ENCODE measurements around the gene MSH5.
A peak's percentile ranks its signal among the peaks of the same experiment; 100 is the strongest.
"Not testable (repeated sequence)": the region's sequence is repeated elsewhere in the genome, so short reads cannot be mapped to it uniquely, and the experiment has no call there.

The MSH5 gene

GRCh38 chr6:31779908-31780307 lies 40.1 kb downstream of the MSH5 start:
- DNase-seq, result no peak

- DNase-seq, result no peak
Measured at GRCh38 chr6:31780507-31781243, 40.9 kb downstream of the MSH5 start.

GRCh38 chr6:31781244-31782125 lies 41.7 kb downstream of the MSH5 start:
- DNase-seq, result no peak

GRCh38 chr6:31782126-31782855 lies 42.5 kb downstream of the MSH5 start:
- no peak for DNase-seq

- DNase-seq, result no peak
Measured at GRCh38 chr6:31784098-31784925, 44.5 kb downstream of the MSH5 start.

- no peak for DNase-seq
Measured at GRCh38 chr6:31785475-31785874, 45.7 kb downstream of the MSH5 start.

- DNase-seq, result peak; percentile 59 to 64
Measured at GRCh38 chr6:31791324-31792089, 51.7 kb downstream of the MSH5 start.

GRCh38 chr6:31792090-31792374 lies 52.2 kb downstream of the MSH5 start:
- no peak for DNase-seq

GRCh38 chr6:31792761-31793171 lies 53.0 kb downstream of the MSH5 start:
- DNase-seq, result no peak

GRCh38 chr6:31793927-31794245 lies 54.1 kb downstream of the MSH5 start:
- DNase-seq, result not testable (repeated sequence)

- DNase-seq, result peak; percentile 48 to 61
Measured at GRCh38 chr6:31794294-31794865, 54.6 kb downstream of the MSH5 start.

GRCh38 chr6:31794866-31795615 lies 55.2 kb downstream of the MSH5 start:
- peak in 1 of 2 experiments; percentile 70 for DNase-seq

- DNase-seq, result peak; percentile 96 to 98
Measured at GRCh38 chr6:31795616-31796298, 56.0 kb downstream of the MSH5 start, which contains the start of gene VARS1. TSS of gene VARS1 (minus strand) at chr6:31795752. CDS start at chr6:31795217, 535 bp downstream.

GRCh38 chr6:31796993-31797385 lies 57.2 kb downstream of the MSH5 start:
- DNase-seq, result no peak

- DNase-seq, result no peak
Measured at GRCh38 chr6:31797588-31797987, 57.8 kb downstream of the MSH5 start.

GRCh38 chr6:31799781-31800180 lies 60.0 kb downstream of the MSH5 start:
- no peak for DNase-seq

- DNase-seq, result not testable (repeated sequence)
Measured at GRCh38 chr6:31801031-31801927, 61.5 kb downstream of the MSH5 start.

GRCh38 chr6:31805939-31806469 lies 66.2 kb downstream of the MSH5 start:
- DNase-seq, result no peak

Measured in AML-193 (cell line).